ENCODE measurements around the gene SYCE3. TPM values are rescaled to one million over a fixed set of nuclear protein-coding genes. Genes with fewer than 3 reads are reported as not detected.

SYCE3 gene
- total and polyA plus RNA-seq, 2 donors (not counting 3 experiments of a cell fraction or from before 2014, with no cell fraction given) = not detected

- Histone ChIP-seq H3K4me3 (replicated peaks in 1 of 3; ENCODE audit: insufficient read depth in 1 of 3, low read depth in 1 of 3, low read length in 3 of 3) (no peak overlapping the region), H3K9me3 (replicated peaks; ENCODE audit: control insufficient read depth, insufficient read depth, low read length) (no peaks in the 10 kb centered on the region), H2AFZ (ENCODE audit: low read depth, low read length) (no peak overlapping the region), H3K79me2 (ENCODE audit: control insufficient read depth, insufficient read depth, low read length) (no peaks in the 10 kb centered on the region), H3K9me1 (replicated peaks; ENCODE audit: control insufficient read depth, extremely low read depth, insufficient read depth, low read length) (no peaks in the 10 kb centered on the region), H3K4me2 (ENCODE audit: insufficient read depth, low read length) (no peak overlapping the region), H3K4me1 (ENCODE audit: control insufficient read depth, extremely low read depth, insufficient read depth, low read length) (no peaks in the 10 kb centered on the region), H3K27ac (ENCODE audit: insufficient read depth, low read depth, low read length) (no peak overlapping the region), H3K27me3 (ENCODE audit: control insufficient read depth in 2 of 2, insufficient read depth in 2 of 2, low read length in 2 of 2) (no peaks in the 10 kb centered on the region), H3K36me3 (ENCODE audit: control insufficient read depth in 2 of 2, extremely low read depth in 1 of 2, insufficient read depth in 2 of 2, low read length in 2 of 2) (peaks cover 0 to 4% of the 10 kb centered on the region in 2 experiments), H3K9ac (replicated peaks; ENCODE audit: extremely low read depth, insufficient read depth, low read length) (no peak overlapping the region), H4K20me1 (replicated peaks; ENCODE audit: control insufficient read depth, extremely low read depth, insufficient read depth, low read length) (no peaks in the 10 kb centered on the region)
- BruUV-seq (replicated peaks) = no TSS peak
- dilution Hi-C loops (cut with MboI; ENCODE audit: extremely low pct_ligation_motif_present, low sequenced_read_pairs) (no loop called here), intact Hi-C loops (cut with micrococcal nuclease) (no loop called here)
- ChIA-PET POLR2A (no interaction called here), CTCF (interaction anchor here (1.0 to 5.2 kb wide), 7 partner anchors 9 to 120 kb away, joined by 4 to 91 read pairs (median 8); partner anchors contain the start of gene SYCE3)
- DNase-seq (ENCODE audit: low read depth, low spot score) (no peak), FAIRE-seq (no peak)
- TF ChIP-seq MYC (IDR thresholded peaks at IDR 0.05; ENCODE audit: low read depth, low read length) = no peak
- TF ChIP-seq MAX (IDR thresholded peaks at IDR 0.05; ENCODE audit: insufficient read depth, insufficient read length) = no peak
- TF ChIP-seq FOS (IDR thresholded peaks at IDR 0.05; ENCODE audit: borderline replicate concordance, insufficient read depth, low read length) = no peak
- TF ChIP-seq EZH2 (IDR thresholded peaks at IDR 0.05; ENCODE audit: borderline replicate concordance, low read depth, low read length, severe bottlenecking) = no peak
- no peak for TF ChIP-seq GATA2 (IDR thresholded peaks at IDR 0.05; ENCODE audit: insufficient read depth, insufficient read length, low read depth, low read length)
- no peak for TF ChIP-seq POLR2A (IDR thresholded peaks at IDR 0.05; ENCODE audit: low read depth, low read length)
- no peak for TF ChIP-seq POLR2AphosphoS5 (IDR thresholded peaks at IDR 0.05; ENCODE audit: insufficient read depth, low read depth, low read length)
- TF ChIP-seq JUN (IDR thresholded peaks at IDR 0.05; ENCODE audit: borderline replicate concordance, insufficient read depth, insufficient read length, low read depth) = no peak
- no peak for TF ChIP-seq CTCF (IDR thresholded peaks at IDR 0.05; ENCODE audit: extremely low read depth in 1 of 2, insufficient read depth in 1 of 2, low read depth in 1 of 2, low read length in 2 of 2)
These were observed 11.7 kb upstream of the SYCE3 start for GRCh38 chr22:50574383-50574755.
